GM18502 (cell line): ENCODE results near the gene SIVA1.

Experiments
- ATAC-seq: cut with Tn5 transposase; IDR thresholded peaks from one replicate; pipeline ENCODE4 v1.9.1; 2021; ENCODE audit warnings: mild to moderate bottlenecking; ENCODE audit not compliant: unreplicated experiment, poor library complexity

Gene SIVA1

GRCh38 chr14:104781271-104782077 is 28.5 kb downstream of the SIVA1 start:
- no peak for ATAC-seq

DNA sequence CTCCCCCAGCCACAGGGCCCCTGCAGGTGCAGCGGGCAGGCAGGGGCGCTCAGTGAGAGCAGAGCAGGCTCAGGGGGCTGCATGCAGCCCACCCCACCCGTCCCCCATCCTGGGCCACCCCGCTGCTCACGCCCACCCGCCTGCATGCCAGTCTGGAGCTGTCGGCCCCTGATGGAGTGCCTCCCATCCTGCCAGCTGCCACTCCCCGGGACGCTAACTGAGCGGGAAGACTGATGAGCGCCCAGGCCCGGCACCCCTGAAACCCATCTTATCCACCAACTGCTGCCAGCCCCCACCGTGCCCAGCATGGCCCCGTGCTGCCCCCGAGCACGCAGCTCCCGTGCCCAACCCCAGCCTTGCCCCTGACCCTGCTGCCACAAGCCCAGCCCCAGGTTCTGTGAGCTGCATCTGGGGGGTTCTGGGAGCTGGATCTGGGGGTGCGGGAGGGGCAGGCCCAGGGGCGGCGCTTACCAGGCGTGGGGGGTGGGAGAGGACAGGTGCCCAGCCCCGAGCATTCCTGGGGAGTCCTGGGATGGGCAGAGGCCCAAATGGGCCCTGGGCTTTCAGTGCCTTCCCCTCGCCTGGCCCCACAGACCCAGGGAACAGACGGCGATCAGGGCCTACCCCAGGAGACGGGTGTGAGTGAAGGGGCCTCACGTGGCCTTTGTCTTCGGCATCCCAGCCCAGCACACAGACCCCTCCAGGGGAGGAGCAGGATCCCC is 29.3 kb downstream of the SIVA1 start:
- ATAC-seq = no peak

- ATAC-seq = no peak
Observed at GRCh38 chr14:104782808-104783139, 29.8 kb downstream of the SIVA1 start.

- ATAC-seq = no peak
Observed at GRCh38 chr14:104783484-104784217, 30.7 kb downstream of the SIVA1 start.

DNA sequence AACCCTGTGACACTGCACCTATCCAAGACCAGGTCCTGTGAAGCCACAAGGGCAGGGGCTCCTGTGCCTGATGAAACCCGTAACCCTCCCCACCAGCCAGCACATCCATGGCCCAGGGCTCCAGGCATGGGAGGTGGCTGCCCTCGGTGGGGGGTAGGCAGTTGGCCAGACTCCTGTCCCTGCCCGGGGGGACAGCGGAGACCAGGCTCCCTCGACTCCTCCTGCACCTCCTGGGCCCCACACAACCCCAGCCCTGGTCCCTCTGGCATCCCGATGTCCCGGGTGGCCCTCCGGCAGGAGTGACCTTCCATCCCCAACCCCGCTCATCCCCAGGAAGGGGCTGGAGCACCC is 31.2 kb downstream of the SIVA1 start:
- no peak for ATAC-seq

GRCh38 chr14:104784846-104785707 is 32.1 kb downstream of the SIVA1 start:
- ATAC-seq = no peak

DNA sequence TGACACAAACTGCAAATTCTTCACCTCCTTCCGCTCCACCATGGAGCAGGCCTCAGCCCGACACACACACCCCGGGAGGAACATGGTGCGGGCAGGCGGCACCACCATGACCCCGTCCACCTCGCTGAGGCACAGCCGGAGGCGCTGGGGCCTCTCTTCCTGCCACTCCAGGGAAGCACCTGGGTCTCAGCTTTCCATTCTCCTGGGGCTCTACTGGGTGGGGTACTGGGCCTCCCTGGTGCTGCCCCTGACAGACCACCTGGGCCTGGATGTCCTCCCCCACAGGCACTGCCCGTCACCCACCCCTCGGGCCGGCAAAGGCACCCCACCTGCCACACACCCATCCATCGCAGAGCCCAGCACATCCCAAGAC is 32.7 kb downstream of the SIVA1 start:
- no peak for ATAC-seq

- ATAC-seq = no peak
Observed at GRCh38 chr14:104786091-104786586, 33.2 kb downstream of the SIVA1 start.

DNA sequence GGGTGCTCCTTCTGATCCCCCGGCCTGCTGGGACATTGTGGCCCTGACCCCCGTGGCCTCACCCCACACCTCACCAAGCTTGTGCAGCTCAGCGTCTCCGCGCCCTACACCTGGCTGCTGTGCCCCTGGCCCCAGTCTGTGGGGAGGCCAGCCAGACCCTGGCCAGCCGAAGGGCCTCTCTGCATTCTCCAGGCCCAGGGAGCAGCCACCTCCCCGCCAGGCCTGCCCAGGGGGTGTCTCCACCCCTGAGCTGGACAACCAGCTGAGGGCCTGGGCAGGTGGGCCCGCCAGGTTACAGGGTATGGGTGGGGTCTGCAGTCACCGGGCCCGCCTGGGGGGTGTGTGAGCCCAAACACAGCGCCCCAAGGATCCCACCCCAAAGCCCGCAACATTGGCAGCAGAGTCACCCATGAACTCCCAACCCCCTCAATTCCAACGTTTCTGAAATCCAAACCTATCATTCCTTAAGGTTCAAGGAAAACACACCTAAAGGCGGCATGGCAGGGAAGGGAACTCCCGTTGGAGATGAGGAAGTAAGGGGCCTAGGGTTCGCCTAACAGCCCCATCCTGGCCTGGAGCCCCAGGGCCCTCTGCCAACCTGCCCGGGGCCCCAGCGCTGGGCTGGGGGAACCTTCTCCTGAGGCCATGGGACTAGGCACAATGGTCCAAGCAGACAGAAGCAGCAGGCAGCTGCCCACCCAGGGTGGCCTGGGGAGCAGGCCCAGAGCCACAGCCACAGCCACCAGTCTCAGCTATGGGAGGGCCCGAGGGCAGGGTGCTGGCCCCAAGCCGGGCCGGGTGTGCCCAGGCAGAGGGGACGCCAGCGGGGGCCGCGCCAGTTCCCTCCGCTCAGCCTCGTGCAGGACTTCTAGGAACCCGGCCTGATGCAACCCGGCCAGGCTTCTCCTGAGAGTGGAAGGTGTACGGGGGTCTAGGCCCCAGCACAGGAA is 34.1 kb downstream of the SIVA1 start:
- ATAC-seq = no peak

DNA sequence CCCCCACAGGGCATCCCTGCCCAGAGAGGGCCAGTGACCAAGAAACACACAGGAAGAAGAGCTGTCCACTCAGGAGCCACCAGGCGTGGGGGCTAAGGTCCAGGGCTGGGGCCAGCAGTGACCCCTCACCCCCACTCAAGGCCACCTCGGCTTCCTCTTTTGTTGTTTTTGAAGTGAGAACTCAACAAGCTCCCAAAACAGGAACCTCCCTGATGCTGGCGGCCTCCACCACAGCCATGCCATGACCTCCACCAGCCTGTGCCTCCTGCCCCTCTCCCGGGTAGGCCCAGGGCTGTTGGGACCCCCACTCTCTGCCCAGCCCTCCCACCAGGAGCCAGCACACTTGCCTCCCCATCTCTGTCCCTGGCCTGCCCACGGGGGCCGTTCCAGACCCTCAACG is 34.8 kb downstream of the SIVA1 start:
- ATAC-seq = no peak

DNA sequence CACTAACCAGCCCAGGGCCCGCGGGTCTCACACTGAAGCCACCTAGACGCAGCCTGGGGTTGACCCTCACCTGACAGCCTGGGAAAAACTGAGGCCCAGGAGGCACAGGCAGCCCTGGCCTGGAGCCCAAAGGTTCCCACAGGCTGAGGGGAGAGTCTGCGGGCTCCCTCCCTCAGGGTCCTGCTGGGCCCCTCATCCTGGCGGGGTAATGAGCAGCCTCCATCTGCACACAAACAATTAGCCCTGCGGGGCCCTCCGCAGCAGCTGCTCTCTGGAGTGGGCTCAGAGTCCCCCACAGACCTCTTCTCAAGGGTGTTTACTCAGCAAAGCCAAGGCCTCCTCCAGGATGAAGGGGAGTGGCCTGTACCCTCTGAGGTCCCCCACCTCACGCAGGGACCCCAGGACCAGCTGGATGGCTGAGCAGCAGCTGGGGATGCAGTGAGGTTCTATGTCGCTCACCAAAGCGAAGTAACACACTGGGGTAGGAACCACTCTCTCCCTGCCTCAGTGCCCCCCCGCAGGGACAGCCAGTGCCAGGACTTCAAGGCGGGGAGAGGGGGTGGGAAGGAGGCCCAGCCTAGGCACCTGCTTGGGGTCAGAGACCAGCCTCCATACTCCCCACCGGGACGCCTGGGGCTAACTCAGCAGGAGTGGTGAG is 35.3 kb downstream of the SIVA1 start:
- ATAC-seq = no peak

- no peak for ATAC-seq
Observed at GRCh38 chr14:104788873-104789663, 36.1 kb downstream of the SIVA1 start.

GRCh38 chr14:104789752-104790743 is 37.1 kb downstream of the SIVA1 start:
- ATAC-seq = no peak

GRCh38 chr14:104791425-104791824 is 38.5 kb downstream of the SIVA1 start:
- no peak for ATAC-seq

DNA sequence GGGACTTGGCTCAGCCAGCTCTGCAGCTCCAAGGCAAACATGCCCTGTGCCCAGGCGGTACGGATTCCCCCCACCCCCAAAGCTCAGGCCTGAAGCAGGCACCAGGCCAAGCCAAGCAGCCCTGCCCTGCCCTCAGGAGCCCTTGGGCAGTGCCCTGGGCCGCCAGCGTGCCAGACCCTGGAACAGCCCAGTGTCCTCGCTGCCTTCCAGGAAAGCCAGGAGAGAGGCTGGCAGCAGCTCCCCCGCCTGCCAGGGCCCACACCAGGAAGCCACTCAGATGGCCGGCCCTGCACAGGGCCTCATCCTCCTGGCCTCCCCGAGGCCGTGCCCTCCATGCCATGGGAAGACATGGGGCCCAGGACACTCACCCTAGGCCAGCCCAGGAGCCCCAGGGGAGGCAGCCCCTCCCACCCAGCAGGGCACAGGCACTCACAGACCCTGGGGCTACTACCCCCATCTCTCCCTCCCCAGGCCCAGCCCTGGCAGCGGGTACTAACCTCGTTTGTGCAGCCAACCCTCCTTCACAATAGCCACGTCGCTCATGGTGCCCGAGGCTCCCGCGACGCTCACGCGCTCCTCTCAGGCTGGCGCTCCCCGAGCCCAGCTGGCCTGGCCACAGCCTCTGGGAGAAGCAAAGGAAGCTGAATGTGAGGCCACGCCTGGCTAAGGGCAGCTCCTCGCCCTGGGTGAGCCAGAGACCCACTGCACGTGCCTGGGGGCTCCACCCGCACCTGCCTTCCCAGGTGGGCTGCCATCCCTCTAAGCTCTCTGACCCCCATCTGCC is 39.3 kb downstream of the SIVA1 start:
- no peak for ATAC-seq
